Activated CD4-positive, alpha-beta T cell treated with anti-CD3 and anti-CD28 coated beads for 36 hours (primary cell): ENCODE measurements around the gene FAM124B. TPM values are rescaled to one million over a fixed set of nuclear protein-coding genes. Genes with fewer than 3 reads are reported as not detected.

Source experiments
- ATAC-seq: fragments of 200-7000 bp; cut with Tn5 transposase; one replicate; pipeline ENCODE4 v1.10.0; 2021; ENCODE audit warnings: mild to moderate bottlenecking, moderate library complexity
- CTCF ChIA-PET: fragments of 350-600 bp; sonication (Branson Sonifier 250); formaldehyde crosslinking; loops from one replicate; lab custom pipeline; 2021; ENCODE audit warnings: antibody characterized with exemption; lab: Charles Lee
- POLR2A ChIA-PET: fragments of 350-600 bp; sonication (Branson Sonifier 250); formaldehyde crosslinking; loops from one replicate; lab custom pipeline; 2021; ENCODE audit warnings: antibody characterized with exemption, inconsistent platforms; lab: Charles Lee
- DNase-seq: peaks from one replicate; pipeline ENCODE4 v3.0.0-alpha.2; 2020
- H3K27ac Mint-ChIP-seq: one replicate; pipeline ENCODE4 v1.8.0; 2021; ENCODE audit warnings: mixed read lengths
- H3K27me3 Mint-ChIP-seq: one replicate; pipeline ENCODE4 v1.8.0; 2021; ENCODE audit warnings: mixed read lengths
- H3K36me3 Mint-ChIP-seq: one replicate; pipeline ENCODE4 v1.8.0; 2021; ENCODE audit warnings: low read depth, mixed read lengths
- H3K4me1 Mint-ChIP-seq: one replicate; pipeline ENCODE4 v1.8.0; 2021; ENCODE audit warnings: mixed read lengths
- H3K4me3 Mint-ChIP-seq: one replicate; pipeline ENCODE4 v1.8.0; 2021; ENCODE audit warnings: mild to moderate bottlenecking, moderate library complexity, mixed read lengths
- H3K9me3 Mint-ChIP-seq: one replicate; pipeline ENCODE4 v1.8.0; 2021; ENCODE audit warnings: low read depth, mixed read lengths
- intact Hi-C, 2 experiments: fragments of 100-400 bp; cut with DNase I in 1 of 2; cut with micrococcal nuclease in 1 of 2; formaldehyde crosslinking; loops; one replicate each; pipeline versions ENCODE4 v1.14.2 to v1.15.1; 2022 to 2024; cut with DNase I, micrococcal nuclease
- total RNA-seq, 2 experiments: library from RNA; stranded (reverse); gene quantifications; one replicate each; pipeline ENCODE4 v1.2.3, GENCODE V29; 2021

FAM124B gene
- total RNA-seq, 2 experiments from 2014 or later, result 0.58 to 0.87 TPM

GRCh38 chr2:224412141-224413015 is 10.5 kb upstream of the FAM124B start:
- Mint-ChIP-seq H3K27me3 (no peaks in the 10 kb centered on the region), H3K27ac (no peak overlapping the region), H3K9me3 (no peaks in the 10 kb centered on the region), H3K4me3 (no peak overlapping the region), H3K36me3 (no peaks in the 10 kb centered on the region), H3K4me1 (peaks cover 2% of the 10 kb centered on the region)
- intact Hi-C loops, result no loop called here
- CTCF ChIA-PET, result interaction anchor here (0.5 to 2.0 kb wide), 4 partner anchors 23 to 240 kb away, joined by 3 to 8 read pairs (median 4); no protein-coding TSS in a partner anchor
- POLR2A ChIA-PET, result no interaction called here
- no peak for ATAC-seq
- no peak for DNase-seq

GRCh38 chr2:224410946-224411561 is 9.1 kb upstream of the FAM124B start:
- Mint-ChIP-seq H3K27me3 (peaks cover 2% of the 10 kb centered on the region), H3K27ac (no peak overlapping the region), H3K9me3 (peaks cover 3% of the 10 kb centered on the region), H3K36me3 (no peaks in the 10 kb centered on the region), H3K4me1 (peaks cover 3% of the 10 kb centered on the region), H3K4me3 (no peak overlapping the region)
- ATAC-seq (no peak), DNase-seq (no peak)
- intact Hi-C loops, result no loop called here
- POLR2A ChIA-PET, result no interaction called here
- CTCF ChIA-PET, result interaction anchor here (0.7 to 2.0 kb wide), 4 partner anchors 25 to 240 kb away, joined by 3 to 8 read pairs (median 4); no protein-coding TSS in a partner anchor

GRCh38 chr2:224408676-224409075 is 6.8 kb upstream of the FAM124B start:
- Mint-ChIP-seq H3K36me3 (no peaks in the 10 kb centered on the region), H3K4me3 (no peak overlapping the region), H3K27me3 (peaks cover 2% of the 10 kb centered on the region), H3K4me1 (peaks cover 3% of the 10 kb centered on the region), H3K27ac (no peak overlapping the region), H3K9me3 (peaks cover 3% of the 10 kb centered on the region)
- ChIA-PET POLR2A (interaction anchor here (0.7 kb wide), 1 partner anchor 340 kb away, joined by 4 read pairs; no protein-coding TSS in a partner anchor), CTCF (no interaction called here)
- no peak for ATAC-seq
- DNase-seq, result no peak
- intact Hi-C loops, result no loop called here

- H3K36me3 Mint-ChIP-seq, result no peaks in the 10 kb centered on the region
- peaks cover 3% of the 10 kb centered on the region for H3K4me1 Mint-ChIP-seq
- no peak for DNase-seq
- H3K4me3 Mint-ChIP-seq, result no peak overlapping the region
- H3K27ac Mint-ChIP-seq, result no peak overlapping the region
- ATAC-seq, result no peak
- intact Hi-C loops, result no loop called here
- POLR2A ChIA-PET, result no interaction called here
- peaks cover 3% of the 10 kb centered on the region for H3K9me3 Mint-ChIP-seq
- CTCF ChIA-PET, result no interaction called here
- peaks cover 2% of the 10 kb centered on the region for H3K27me3 Mint-ChIP-seq
Measured at GRCh38 chr2:224407241-224407701, 5.4 kb upstream of the FAM124B start.

- H3K4me1 Mint-ChIP-seq, result peaks cover 15% of the 10 kb centered on the region
- H3K27ac Mint-ChIP-seq, result no peak overlapping the region
- CTCF ChIA-PET, result interaction anchor here (1.0 kb wide), 1 partner anchor 249 kb away, joined by 3 read pairs; no protein-coding TSS in a partner anchor
- no peak overlapping the region for H3K4me3 Mint-ChIP-seq
- peaks cover 3% of the 10 kb centered on the region for H3K9me3 Mint-ChIP-seq
- H3K27me3 Mint-ChIP-seq, result peaks cover 3% of the 10 kb centered on the region
- no peaks in the 10 kb centered on the region for H3K36me3 Mint-ChIP-seq
- ATAC-seq (no peak), DNase-seq (no peak)
- POLR2A ChIA-PET, result no interaction called here
- intact Hi-C loops, result no loop called here
Measured at GRCh38 chr2:224405841-224406370, 4.0 kb upstream of the FAM124B start.

GRCh38 chr2:224405412-224405811 is 3.5 kb upstream of the FAM124B start:
- peaks cover 3% of the 10 kb centered on the region for H3K9me3 Mint-ChIP-seq
- ATAC-seq (no peak), DNase-seq (no peak)
- intact Hi-C loops, result no loop called here
- peaks cover 15% of the 10 kb centered on the region for H3K4me1 Mint-ChIP-seq
- no peak overlapping the region for H3K4me3 Mint-ChIP-seq
- H3K27ac Mint-ChIP-seq, result no peak overlapping the region
- peaks cover 3% of the 10 kb centered on the region for H3K27me3 Mint-ChIP-seq
- H3K36me3 Mint-ChIP-seq, result no peaks in the 10 kb centered on the region
- CTCF ChIA-PET, result no interaction called here
- POLR2A ChIA-PET, result interaction anchor here (0.5 kb wide), 1 partner anchor 224 kb away, joined by 3 read pairs; no protein-coding TSS in a partner anchor

GRCh38 chr2:224404796-224405195 is 2.9 kb upstream of the FAM124B start:
- peaks cover 15% of the 10 kb centered on the region for H3K4me1 Mint-ChIP-seq
- H3K4me3 Mint-ChIP-seq, result no peak overlapping the region
- DNase-seq (no peak), ATAC-seq (no peak)
- H3K27me3 Mint-ChIP-seq, result peaks cover 3% of the 10 kb centered on the region
- intact Hi-C loops, result no loop called here
- ChIA-PET CTCF (interaction anchor here (1.2 kb wide), 1 partner anchor 411 kb away, joined by 3 read pairs; no protein-coding TSS in a partner anchor), POLR2A (interaction anchor here (0.5 kb wide), 1 partner anchor 225 kb away, joined by 3 read pairs; no protein-coding TSS in a partner anchor)
- H3K36me3 Mint-ChIP-seq, result no peaks in the 10 kb centered on the region
- H3K9me3 Mint-ChIP-seq, result peaks cover 3% of the 10 kb centered on the region
- H3K27ac Mint-ChIP-seq, result no peak overlapping the region

- no peak overlapping the region for H3K27ac Mint-ChIP-seq
Measured at GRCh38 chr2:224403657-224404056, 1.8 kb upstream of the FAM124B start.

GRCh38 chr2:224400886-224401632 is 848 bp downstream of the FAM124B start:
- ATAC-seq (peak; percentile 45), DNase-seq (peak; percentile 14)
- Mint-ChIP-seq H3K36me3 (no peaks in the 10 kb centered on the region), H3K9me3 (no peaks in the 10 kb centered on the region), H3K4me3 (peak overlapping the region; percentile 50), H3K27ac (no peak overlapping the region), H3K4me1 (peaks cover 12% of the 10 kb centered on the region), H3K27me3 (peaks cover 1% of the 10 kb centered on the region)
- intact Hi-C loops, result no loop called here
- CTCF ChIA-PET, result interaction anchor here (0.8 to 2.5 kb wide), 7 partner anchors 19 to 346 kb away, joined by 3 to 9 read pairs (median 5); no protein-coding TSS in a partner anchor
- POLR2A ChIA-PET, result no interaction called here

More at GRCh38 chr2:224403657-224404056, 1.8 kb upstream of the FAM124B start:
- intact Hi-C loops, result no loop called here
- peaks cover 3% of the 10 kb centered on the region for H3K27me3 Mint-ChIP-seq
- POLR2A ChIA-PET, result no interaction called here
- peaks cover 3% of the 10 kb centered on the region for H3K9me3 Mint-ChIP-seq
- H3K4me3 Mint-ChIP-seq, result no peak overlapping the region
- no peaks in the 10 kb centered on the region for H3K36me3 Mint-ChIP-seq
- no peak for ATAC-seq
- no peak for DNase-seq
- peaks cover 15% of the 10 kb centered on the region for H3K4me1 Mint-ChIP-seq
- CTCF ChIA-PET, result interaction anchor here (1.2 kb wide), 1 partner anchor 410 kb away, joined by 3 read pairs; no protein-coding TSS in a partner anchor

- ChIA-PET POLR2A (no interaction called here), CTCF (interaction anchor here (0.6 to 2.5 kb wide), 7 partner anchors 9 to 251 kb away, joined by 3 to 9 read pairs (median 5); no protein-coding TSS in a partner anchor)
- ATAC-seq, result no peak
- H3K27me3 Mint-ChIP-seq, result peaks cover 1% of the 10 kb centered on the region
- H3K4me1 Mint-ChIP-seq, result peaks cover 12% of the 10 kb centered on the region
- H3K9me3 Mint-ChIP-seq, result no peaks in the 10 kb centered on the region
- intact Hi-C loops, result no loop called here
- H3K4me3 Mint-ChIP-seq, result peak overlapping the region; percentile 50
- no peaks in the 10 kb centered on the region for H3K36me3 Mint-ChIP-seq
- H3K27ac Mint-ChIP-seq, result no peak overlapping the region
- DNase-seq, result no peak
Measured at GRCh38 chr2:224400174-224400810, 1.6 kb downstream of the FAM124B start.
